RWPE2 (cell line): Measurements from ENCODE around the gene UIMC1.

ENCODE experiments used
- ATAC-seq: fragments of 200-7000 bp; cut with Tn5 transposase; 3 replicates; pipeline ENCODE4 v1.9.1; 2021; ENCODE audit warnings: low read depth
- DNase-seq: peaks from one replicate; pipeline ENCODE4 v3.0.0-alpha.2; 2020; ENCODE audit warnings: low spot score
- H3K27ac ChIP-seq: fragments of 450-650 bp; 2 replicates; pipeline ENCODE4 v1.5.1; 2017; ENCODE audit warnings: mild to moderate bottlenecking; ENCODE audit not compliant: poor library complexity, severe bottlenecking
- H3K27me3 ChIP-seq: fragments of 250-450 bp; sonication (Bioruptor Pico); 2 replicates; pipeline ENCODE4 v1.5.1; 2021; ENCODE audit warnings: mild to moderate bottlenecking, moderate library complexity; ENCODE audit not compliant: insufficient read depth, poor library complexity, severe bottlenecking
- H3K36me3 ChIP-seq: fragments of 250-450 bp; sonication (Bioruptor Pico); 2 replicates; pipeline ENCODE4 v1.5.1; 2020; ENCODE audit warnings: low read depth, mild to moderate bottlenecking, moderate library complexity
- H3K4me1 ChIP-seq: fragments of 250-450 bp; sonication (Bioruptor Pico); 2 replicates; pipeline ENCODE4 v1.5.1; 2021; ENCODE audit warnings: mild to moderate bottlenecking, moderate library complexity; ENCODE audit not compliant: insufficient read depth, poor library complexity, severe bottlenecking
- H3K4me3 ChIP-seq: fragments of 250-450 bp; sonication (Bioruptor Pico); 2 replicates; pipeline ENCODE4 v1.5.1; 2021; ENCODE audit warnings: mild to moderate bottlenecking, moderate library complexity; ENCODE audit not compliant: severe bottlenecking
- H3K9me3 ChIP-seq: fragments of 250-450 bp; sonication (Bioruptor Pico); 2 replicates; pipeline ENCODE4 v1.5.1; 2021; ENCODE audit warnings: mild to moderate bottlenecking, moderate library complexity; ENCODE audit not compliant: severe bottlenecking
- TF ChIP-seq, protein P1 (sequence below): fragments of 450-650 bp; IDR thresholded peaks from one replicate; pipeline ENCODE4 v1.5.1; 2017; ENCODE audit warnings: mild to moderate bottlenecking, moderate library complexity; ENCODE audit not compliant: poor library complexity, severe bottlenecking

UIMC1 gene

DNA sequence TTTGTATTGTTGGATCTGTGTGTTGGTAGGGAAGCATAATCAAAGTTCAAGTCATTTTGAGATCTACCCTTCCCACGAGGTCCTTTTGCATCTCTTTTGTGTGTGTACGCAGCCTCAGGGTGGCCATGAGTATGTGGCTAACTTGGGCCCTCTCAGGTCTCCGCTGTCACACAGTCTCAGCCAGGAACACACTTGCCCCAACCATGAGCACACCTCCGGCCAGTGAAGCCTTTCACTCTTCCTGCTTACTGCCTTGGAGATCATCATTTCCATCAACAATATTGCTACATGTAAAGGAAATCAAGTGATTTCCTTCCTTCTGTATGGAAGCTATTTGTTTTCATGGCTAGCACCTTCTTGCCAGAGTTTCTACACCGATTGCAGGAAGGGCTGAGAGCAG is 29.9 kb upstream of the UIMC1 start:
- Histone ChIP-seq H3K36me3 (peaks cover 24% of the 10 kb centered on the region), H3K9me3 (no peaks in the 10 kb centered on the region), H3K27me3 (no peaks in the 10 kb centered on the region), H3K4me1 (no peaks in the 10 kb centered on the region), H3K27ac (no peak overlapping the region), H3K4me3 (no peak overlapping the region)
- TF ChIP-seq, protein P1, sequence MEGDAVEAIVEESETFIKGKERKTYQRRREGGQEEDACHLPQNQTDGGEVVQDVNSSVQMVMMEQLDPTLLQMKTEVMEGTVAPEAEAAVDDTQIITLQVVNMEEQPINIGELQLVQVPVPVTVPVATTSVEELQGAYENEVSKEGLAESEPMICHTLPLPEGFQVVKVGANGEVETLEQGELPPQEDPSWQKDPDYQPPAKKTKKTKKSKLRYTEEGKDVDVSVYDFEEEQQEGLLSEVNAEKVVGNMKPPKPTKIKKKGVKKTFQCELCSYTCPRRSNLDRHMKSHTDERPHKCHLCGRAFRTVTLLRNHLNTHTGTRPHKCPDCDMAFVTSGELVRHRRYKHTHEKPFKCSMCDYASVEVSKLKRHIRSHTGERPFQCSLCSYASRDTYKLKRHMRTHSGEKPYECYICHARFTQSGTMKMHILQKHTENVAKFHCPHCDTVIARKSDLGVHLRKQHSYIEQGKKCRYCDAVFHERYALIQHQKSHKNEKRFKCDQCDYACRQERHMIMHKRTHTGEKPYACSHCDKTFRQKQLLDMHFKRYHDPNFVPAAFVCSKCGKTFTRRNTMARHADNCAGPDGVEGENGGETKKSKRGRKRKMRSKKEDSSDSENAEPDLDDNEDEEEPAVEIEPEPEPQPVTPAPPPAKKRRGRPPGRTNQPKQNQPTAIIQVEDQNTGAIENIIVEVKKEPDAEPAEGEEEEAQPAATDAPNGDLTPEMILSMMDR = no peak
- ATAC-seq = no peak
- DNase-seq = no peak

GRCh38 chr5:177035976-177036375 is 29.4 kb upstream of the UIMC1 start:
- no peak for ATAC-seq

GRCh38 chr5:177029498-177029897 is 22.9 kb upstream of the UIMC1 start:
- TF ChIP-seq, protein P1 = no peak
- ATAC-seq (no peak), DNase-seq (no peak)
- Histone ChIP-seq H3K4me1 (no peaks in the 10 kb centered on the region), H3K9me3 (no peaks in the 10 kb centered on the region), H3K4me3 (no peak overlapping the region), H3K27ac (no peak overlapping the region), H3K27me3 (no peaks in the 10 kb centered on the region), H3K36me3 (peaks cover 53% of the 10 kb centered on the region)

More at GRCh38 chr5:177035976-177036375, 29.4 kb upstream of the UIMC1 start:
- no peak overlapping the region for H3K27ac ChIP-seq
- DNase-seq = no peak
- no peaks in the 10 kb centered on the region for H3K27me3 ChIP-seq
- no peak overlapping the region for H3K4me3 ChIP-seq
- TF ChIP-seq, protein P1 = no peak
- H3K36me3 ChIP-seq = peaks cover 24% of the 10 kb centered on the region
- no peaks in the 10 kb centered on the region for H3K9me3 ChIP-seq
- H3K4me1 ChIP-seq = no peaks in the 10 kb centered on the region

- DNase-seq = no peak
- ATAC-seq = no peak
- peaks cover 57% of the 10 kb centered on the region for H3K36me3 ChIP-seq
- H3K9me3 ChIP-seq = no peaks in the 10 kb centered on the region
- H3K27me3 ChIP-seq = no peaks in the 10 kb centered on the region
- peaks cover 4% of the 10 kb centered on the region for H3K4me1 ChIP-seq
- TF ChIP-seq, protein P1 = no peak
- no peak overlapping the region for H3K4me3 ChIP-seq
- no peak overlapping the region for H3K27ac ChIP-seq
Observed at GRCh38 chr5:177027665-177028064, 21.1 kb upstream of the UIMC1 start.

- Histone ChIP-seq H3K27me3 (no peaks in the 10 kb centered on the region), H3K4me3 (no peak overlapping the region), H3K27ac (no peak overlapping the region), H3K9me3 (no peaks in the 10 kb centered on the region), H3K4me1 (peaks cover 7% of the 10 kb centered on the region), H3K36me3 (peaks cover 40% of the 10 kb centered on the region)
- DNase-seq = no peak
- TF ChIP-seq, protein P1 = no peak
- ATAC-seq = no peak
Observed at GRCh38 chr5:177025101-177025601, 18.6 kb upstream of the UIMC1 start.
